HG03469 (cell line): ENCODE measurements around the gene UBE3C.
A peak's percentile ranks its signal among the peaks of the same experiment; 100 is the strongest.
"Not testable (repeated sequence)": the region's sequence is repeated elsewhere in the genome, so short reads cannot be mapped to it uniquely, and the experiment has no call there.

ENCODE experiments used
- ATAC-seq: cut with Tn5 transposase; IDR thresholded peaks from one replicate; pipeline ENCODE4 v1.9.1; 2021; ENCODE audit warnings: mild to moderate bottlenecking, moderate library complexity, moderate number of reproducible peaks; ENCODE audit not compliant: unreplicated experiment

The UBE3C gene

GRCh38 chr7:157138424-157139110, at the start of gene UBE3C:
Gene UBE3C, plus strand, starts transcription at chr7:157138926. Its CDS starts 347 bp downstream, at chr7:157139273.
- peak; percentile 66 for ATAC-seq

- no peak for ATAC-seq
These were observed 49.6 kb upstream of the UBE3C start for GRCh38 chr7:157089100-157089610.

DNA sequence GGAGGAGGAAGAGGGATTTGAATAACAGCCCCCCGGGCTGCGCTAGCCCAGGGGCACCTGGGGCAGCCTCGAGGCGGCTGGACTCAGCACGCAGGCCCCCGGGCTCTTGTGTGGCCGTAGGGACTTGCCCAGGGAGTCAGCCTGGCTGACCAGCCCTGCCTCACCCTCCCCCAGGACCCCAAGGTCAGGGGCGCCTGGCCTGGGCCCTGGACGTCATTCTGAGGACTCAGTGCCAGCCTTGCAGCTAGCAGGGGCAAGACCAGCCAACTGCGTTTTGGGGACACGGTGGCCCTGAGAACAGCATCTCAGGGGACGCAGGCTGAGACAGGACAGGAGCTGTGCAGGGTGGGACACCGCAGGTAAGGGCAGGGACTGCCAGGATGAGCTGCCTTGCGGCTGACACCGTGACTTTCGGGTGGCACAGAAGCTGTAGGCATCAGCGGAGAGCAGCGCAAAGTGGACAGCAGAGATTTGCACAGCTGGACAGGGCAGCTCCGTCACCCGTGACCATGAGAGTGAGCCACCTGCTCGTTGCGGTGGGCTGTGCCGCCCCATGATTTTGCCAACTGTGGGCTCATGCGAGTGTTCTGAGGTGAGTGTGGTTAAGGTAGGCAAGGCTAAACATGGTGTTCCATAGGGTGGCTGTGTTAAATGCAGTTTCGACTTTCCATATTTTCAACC, 48.1 kb upstream of the UBE3C start:
- no peak for ATAC-seq

DNA sequence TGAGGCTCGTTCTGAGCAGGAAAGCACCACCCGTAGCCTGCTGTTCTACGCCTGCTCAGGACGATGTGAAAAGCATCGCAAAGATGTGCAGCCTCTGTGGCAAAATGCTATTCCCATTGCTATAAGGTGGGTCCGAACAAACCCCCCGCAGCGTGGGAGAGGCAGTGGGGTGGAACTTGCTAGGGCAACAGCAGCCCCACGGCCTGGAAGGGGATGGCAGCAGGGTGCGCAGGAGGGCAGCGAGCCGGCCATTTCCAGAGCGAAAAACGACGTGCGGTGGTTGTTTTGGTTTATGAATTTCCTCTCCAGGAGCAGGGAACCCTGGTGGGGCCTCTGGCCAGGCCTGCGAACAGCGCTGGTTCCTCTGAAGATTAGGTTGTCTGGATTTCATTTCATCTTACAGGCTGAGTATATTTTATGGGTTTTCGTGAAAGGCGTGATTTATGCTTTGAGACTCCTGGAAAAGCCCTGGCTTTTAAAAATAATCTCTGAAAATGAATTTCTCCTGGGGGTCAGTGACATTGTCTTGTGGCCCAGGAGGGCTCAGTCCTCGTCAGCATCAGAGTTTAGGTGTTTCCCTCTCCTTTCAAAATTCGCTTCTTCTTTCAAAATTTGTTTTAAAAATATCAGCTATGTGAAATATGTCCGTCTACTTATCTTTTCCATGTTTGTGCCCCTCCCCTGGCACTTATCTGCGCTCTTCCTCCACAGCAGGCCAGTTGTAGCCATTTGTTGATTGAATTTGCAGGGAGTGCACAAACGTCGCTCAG, 42.3 kb upstream of the UBE3C start:
- ATAC-seq: no peak

DNA sequence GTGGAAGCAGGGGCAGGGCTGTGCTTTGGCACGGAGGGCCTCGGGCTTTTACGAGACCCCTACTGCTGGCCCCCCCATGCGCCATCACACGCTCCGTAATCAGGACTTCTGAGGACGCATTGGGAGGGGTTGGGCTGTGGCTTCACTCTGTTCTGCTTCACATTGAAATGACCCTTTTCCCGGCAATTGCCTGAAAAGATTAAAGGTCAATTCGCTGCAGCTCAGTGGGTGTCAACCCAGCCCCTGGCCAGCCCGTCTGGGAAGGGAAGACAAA, 41.7 kb upstream of the UBE3C start:
- no peak for ATAC-seq

- ATAC-seq: no peak
These were observed 41.2 kb upstream of the UBE3C start for GRCh38 chr7:157097569-157097968.

GRCh38 chr7:157100005-157100404, 38.7 kb upstream of the UBE3C start:
- not testable (repeated sequence) for ATAC-seq

DNA sequence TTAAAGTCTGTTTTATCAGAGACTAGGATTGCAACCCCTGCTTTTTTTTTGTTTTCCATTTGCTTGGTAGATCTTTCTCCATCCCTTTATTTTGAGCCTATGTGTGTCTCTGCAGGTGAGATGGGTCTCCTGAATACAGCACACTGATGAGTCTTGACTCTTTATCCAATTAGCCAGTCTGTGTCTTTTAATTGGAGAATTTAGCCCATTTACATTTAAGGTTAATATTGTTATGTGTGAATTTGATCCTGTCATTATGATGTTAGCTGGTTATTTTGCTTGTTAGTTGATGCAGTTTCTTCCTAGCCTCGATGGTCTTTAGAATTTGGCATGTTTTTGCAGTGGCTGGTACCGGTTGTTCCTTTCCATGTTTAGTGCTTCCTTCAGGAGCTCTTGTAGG, 35.1 kb upstream of the UBE3C start:
- not testable (repeated sequence) for ATAC-seq

DNA sequence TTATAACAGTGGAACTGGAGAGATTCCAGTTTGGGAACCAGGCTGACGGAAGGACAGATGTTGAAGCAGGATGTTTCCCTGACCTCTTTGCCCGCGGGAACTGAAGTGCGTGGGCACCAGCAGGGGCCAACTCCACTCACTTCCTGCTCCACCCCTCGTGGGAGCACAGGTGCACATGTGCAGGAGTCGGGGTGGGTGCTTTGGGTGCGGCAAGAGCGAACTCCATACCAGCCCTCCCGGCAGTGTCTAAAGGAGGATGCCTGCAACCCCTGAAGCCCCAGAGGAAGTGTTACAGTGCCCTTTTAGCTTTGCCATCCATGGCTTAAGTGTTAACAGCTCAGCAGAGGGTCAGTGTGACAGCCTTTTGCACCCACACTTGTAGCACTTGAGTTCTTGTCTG, 27.4 kb upstream of the UBE3C start:
- ATAC-seq: no peak

DNA sequence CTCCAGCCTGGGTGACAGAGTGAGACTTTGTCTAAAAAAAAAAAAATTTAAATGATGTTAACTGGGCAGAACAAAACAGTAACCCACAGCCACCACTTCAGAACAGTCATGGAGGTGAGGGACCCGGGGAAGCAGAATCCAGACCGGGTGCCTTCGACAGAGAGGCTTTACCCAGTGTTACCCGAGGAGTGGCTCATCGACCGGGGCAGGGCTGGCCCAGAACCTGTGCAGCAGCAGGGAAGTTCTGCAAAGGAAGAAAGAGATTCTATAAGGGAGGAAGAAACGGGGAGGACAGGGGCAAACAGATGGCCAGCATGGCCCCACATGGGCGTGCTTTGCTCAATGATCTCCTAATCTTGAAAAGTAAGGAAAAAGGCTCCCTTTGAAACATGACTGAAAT, 26.0 kb upstream of the UBE3C start:
- ATAC-seq: no peak

- no peak for ATAC-seq
These were observed 25.1 kb upstream of the UBE3C start for GRCh38 chr7:157113607-157114006.

GRCh38 chr7:157116762-157117161, 22.0 kb upstream of the UBE3C start:
- no peak for ATAC-seq

DNA sequence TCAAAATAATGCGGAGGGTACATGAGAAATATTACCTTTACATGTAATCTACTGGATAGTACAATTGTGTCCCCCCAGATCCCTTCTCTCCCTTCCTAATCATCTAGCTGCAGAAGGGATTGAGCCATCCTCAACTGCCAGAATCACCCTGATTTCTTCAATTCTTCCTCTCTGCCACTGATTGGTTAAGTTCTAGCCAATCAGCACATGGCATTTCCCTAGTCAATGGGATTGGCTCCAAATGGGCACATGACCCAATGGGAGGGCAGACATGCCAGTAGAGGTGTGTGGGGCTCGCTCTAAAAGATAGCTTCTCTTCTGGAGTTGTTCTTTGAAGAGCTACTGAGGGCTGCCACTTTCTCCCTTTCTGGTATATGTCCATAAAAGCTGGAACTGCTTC, 20.9 kb upstream of the UBE3C start:
- no peak for ATAC-seq

GRCh38 chr7:157120181-157120580, 18.5 kb upstream of the UBE3C start:
- no peak for ATAC-seq

- no peak for ATAC-seq
These were observed 17.5 kb upstream of the UBE3C start for GRCh38 chr7:157121184-157121715.

GRCh38 chr7:157122800-157123495, 15.8 kb upstream of the UBE3C start:
- no peak for ATAC-seq

- ATAC-seq: no peak
These were observed 14.0 kb upstream of the UBE3C start for GRCh38 chr7:157124690-157125089.

- no peak for ATAC-seq
These were observed 13.1 kb upstream of the UBE3C start for GRCh38 chr7:157125376-157126223.

GRCh38 chr7:157126921-157127320, 11.8 kb upstream of the UBE3C start:
- no peak for ATAC-seq

DNA sequence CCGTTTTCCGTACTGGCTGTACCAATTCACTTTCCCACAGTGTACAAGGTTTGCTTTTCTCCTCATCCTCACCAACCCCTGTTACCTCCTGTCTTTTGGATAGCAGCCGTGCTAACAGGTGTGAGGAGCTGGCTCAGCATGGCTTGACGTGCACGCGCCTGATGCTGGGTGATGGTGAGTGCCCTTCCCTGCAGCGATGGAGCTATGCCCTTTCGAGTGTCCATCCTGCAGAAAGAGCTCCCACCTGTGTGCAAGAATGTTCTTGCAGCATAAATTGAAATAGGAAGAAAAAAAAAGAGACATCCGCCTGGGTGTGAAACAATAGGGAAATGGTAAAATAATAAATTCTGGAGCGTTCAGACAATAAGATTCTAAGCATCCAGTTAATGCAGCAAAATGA, 9.5 kb upstream of the UBE3C start:
- ATAC-seq: no peak
